H9 (cell line): ENCODE results near the gene KIAA0753. TPM values are rescaled to one million over a fixed set of nuclear protein-coding genes. Genes with fewer than 3 reads are reported as not detected.

ENCODE experiments used
- DNase-seq: peaks from one replicate; pipeline ENCODE4 v3.0.0-alpha.2; 2017
- H2AFZ ChIP-seq: one replicate; pipeline ENCODE4 v1.6.1; 2013; ENCODE audit warnings: mild to moderate bottlenecking, low read length, control low read depth, moderate library complexity
- H2AK5ac ChIP-seq: 2 replicates; pipeline ENCODE4 v1.6.1; 2013; ENCODE audit warnings: low read length, control low read depth, mixed read lengths; ENCODE audit not compliant: insufficient read length
- H2BK120ac ChIP-seq: one replicate; pipeline ENCODE4 v1.6.1; 2013; ENCODE audit warnings: low read depth, mild to moderate bottlenecking, low read length, control low read depth, inconsistent platforms; ENCODE audit not compliant: poor library complexity, severe bottlenecking
- H2BK12ac ChIP-seq: 2 replicates; pipeline ENCODE4 v1.6.1; 2013; ENCODE audit warnings: low read length, control low read depth, mixed read lengths, low read depth; ENCODE audit not compliant: insufficient read length
- H2BK15ac ChIP-seq: 2 replicates; pipeline ENCODE4 v1.6.1; 2013; ENCODE audit warnings: low read depth, low read length, control low read depth
- H2BK20ac ChIP-seq: one replicate; pipeline ENCODE4 v1.6.1; 2013; ENCODE audit warnings: low read depth, mild to moderate bottlenecking, low read length, control low read depth, inconsistent platforms; ENCODE audit not compliant: poor library complexity, severe bottlenecking
- H2BK5ac ChIP-seq: 2 replicates; pipeline ENCODE4 v1.6.1; 2013; ENCODE audit warnings: low read length, control low read depth, mixed read lengths; ENCODE audit not compliant: insufficient read length
- H3K14ac ChIP-seq: 2 replicates; pipeline ENCODE4 v1.6.1; 2013; ENCODE audit warnings: low read length, control low read depth; ENCODE audit not compliant: insufficient read depth
- H3K18ac ChIP-seq: 2 replicates; pipeline ENCODE4 v1.6.1; 2013; ENCODE audit warnings: low read depth, mild to moderate bottlenecking, mixed read lengths, low read length, control low read depth; ENCODE audit not compliant: insufficient read length
- H3K23ac ChIP-seq: 2 replicates; pipeline ENCODE4 v1.6.1; 2013; ENCODE audit warnings: low read length, control low read depth, mixed read lengths, low read depth; ENCODE audit not compliant: insufficient read length
- H3K23me2 ChIP-seq: 2 replicates; pipeline ENCODE4 v1.6.1; 2013; ENCODE audit warnings: low read depth, mild to moderate bottlenecking, mixed read lengths, low read length, control low read depth; ENCODE audit not compliant: insufficient read length, poor library complexity, severe bottlenecking
- H3K27ac ChIP-seq: 2 replicates; pipeline ENCODE4 v1.5.1; 2013; ENCODE audit warnings: low read length, control low read depth, mixed read lengths, low read depth; ENCODE audit not compliant: insufficient read length
- H3K27me3 ChIP-seq: 2 replicates; pipeline ENCODE4 v1.6.1; 2013; ENCODE audit warnings: low read length, control low read depth, inconsistent platforms; ENCODE audit not compliant: insufficient read depth
- H3K4ac ChIP-seq: 2 replicates; pipeline ENCODE4 v1.6.1; 2013; ENCODE audit warnings: low read depth, mild to moderate bottlenecking, control low read depth, inconsistent platforms, low read length, moderate library complexity
- H3K4me1 ChIP-seq: 2 replicates; pipeline ENCODE4 v1.6.1; 2013; ENCODE audit warnings: low read length, control low read depth, inconsistent platforms; ENCODE audit not compliant: insufficient read depth
- H3K4me2 ChIP-seq: 2 replicates; pipeline ENCODE4 v1.6.1; 2013; ENCODE audit warnings: low read length, control low read depth, mixed read lengths; ENCODE audit not compliant: insufficient read length, insufficient read depth
- H3K56ac ChIP-seq: 2 replicates; pipeline ENCODE4 v1.6.1; 2013; ENCODE audit warnings: low read depth, mild to moderate bottlenecking, mixed read lengths, low read length, control low read depth; ENCODE audit not compliant: insufficient read length
- H3K79me1 ChIP-seq: 2 replicates; pipeline ENCODE4 v1.6.1; 2013; ENCODE audit warnings: low read depth, mild to moderate bottlenecking, moderate library complexity, low read length, control low read depth, inconsistent platforms; ENCODE audit not compliant: insufficient read depth, poor library complexity, severe bottlenecking
- H3K79me2 ChIP-seq: 2 replicates; pipeline ENCODE4 v1.6.1; 2013; ENCODE audit warnings: low read length, control low read depth, inconsistent platforms; ENCODE audit not compliant: insufficient read depth
- H3K9ac ChIP-seq: 2 replicates; pipeline ENCODE4 v1.6.1; 2013; ENCODE audit warnings: low read length, control low read depth, mixed read lengths; ENCODE audit not compliant: insufficient read length; ENCODE audit errors: extremely low read depth
- H3K9me3 ChIP-seq: one replicate; pipeline ENCODE4 v1.6.1; 2013; ENCODE audit warnings: low read depth, low read length, inconsistent platforms; ENCODE audit not compliant: control insufficient read depth
- H3T11ph ChIP-seq: one replicate; pipeline ENCODE4 v1.6.1; 2013; ENCODE audit warnings: mild to moderate bottlenecking, low read length, control low read depth, inconsistent platforms
- H4K20me1 ChIP-seq: one replicate; pipeline ENCODE4 v1.6.1; 2013; ENCODE audit not compliant: control insufficient read depth, insufficient read length, insufficient read depth
- H4K5ac ChIP-seq: 2 replicates; pipeline ENCODE4 v1.6.1; 2013; ENCODE audit warnings: low read depth, mild to moderate bottlenecking, mixed read lengths, low read length, control low read depth; ENCODE audit not compliant: insufficient read length
- H4K8ac ChIP-seq: replicated peaks from 2 replicates; pipeline ENCODE4 v1.6.1; 2013; ENCODE audit warnings: low read length, control low read depth, mixed read lengths, low read depth; ENCODE audit not compliant: insufficient read length
- H4K91ac ChIP-seq: 2 replicates; pipeline ENCODE4 v1.6.1; 2013; ENCODE audit warnings: low read depth, mild to moderate bottlenecking, moderate library complexity, mixed read lengths, low read length, control low read depth; ENCODE audit not compliant: insufficient read length
- H3K27ac Mint-ChIP-seq, 3 experiments: 2 replicates in 2 of 3; 3 replicates in 1 of 3; pipeline ENCODE4 v1.8.0; 2020 to 2021; ENCODE audit warnings: mixed read lengths in 3 of 3, mild to moderate bottlenecking in 1 of 3, moderate library complexity in 1 of 3
- H3K27me3 Mint-ChIP-seq: 2 replicates; pipeline ENCODE4 v1.8.0; 2021; ENCODE audit warnings: low read depth, mild to moderate bottlenecking, moderate library complexity, mixed read lengths
- H3K36me3 Mint-ChIP-seq, 3 experiments: 2 replicates in 2 of 3; 3 replicates in 1 of 3; pipeline ENCODE4 v1.8.0; 2020 to 2021; ENCODE audit warnings: low read depth in 3 of 3, mixed read lengths in 3 of 3; ENCODE audit not compliant: insufficient read depth in 1 of 3
- H3K4me1 Mint-ChIP-seq, 2 experiments: 2 replicates each; pipeline ENCODE4 v1.8.0; 2020; ENCODE audit warnings: mixed read lengths in 2 of 2
- H3K4me3 Mint-ChIP-seq, 2 experiments: 2 replicates in 1 of 2; 3 replicates in 1 of 2; pipeline ENCODE4 v1.8.0; 2020 to 2021; ENCODE audit warnings: mild to moderate bottlenecking in 2 of 2, mixed read lengths in 2 of 2, moderate library complexity in 1 of 2
- H3K9me3 Mint-ChIP-seq, 2 experiments: 2 replicates in 1 of 2; 3 replicates in 1 of 2; pipeline ENCODE4 v1.8.0; 2020; ENCODE audit warnings: mild to moderate bottlenecking in 2 of 2, mixed read lengths in 2 of 2, moderate library complexity in 1 of 2
- WGBS: extraction: QIAGEN DNeasy Blood & Tissue Kit; methylation state at CpG from one replicate; pipeline ENCODE4 v1.1.7; 2013; ENCODE audit warnings: missing lambda C conversion rate, low lambda C conversion rate, mixed read lengths; ENCODE audit not compliant: insufficient read length; ENCODE audit errors: extremely low coverage; 5-methylcytosine and 5-hydroxymethylcytosine counted together
- total RNA-seq: library from RNA; stranded (reverse); gene quantifications from 2 replicates; pipeline ENCODE4 v1.2.1, GENCODE V29; 2021
- TF ChIP-seq, protein P1 (sequence below): fragments of 200-600 bp; sonication (generic); conservative IDR thresholded peaks from 3 replicates; pipeline ENCODE4 v1.8.0; 2021; ENCODE audit warnings: antibody characterized with exemption, mild to moderate bottlenecking

The KIAA0753 gene
- total RNA-seq, 1 experiment from 2014 or later: 37.2 TPM

DNA sequence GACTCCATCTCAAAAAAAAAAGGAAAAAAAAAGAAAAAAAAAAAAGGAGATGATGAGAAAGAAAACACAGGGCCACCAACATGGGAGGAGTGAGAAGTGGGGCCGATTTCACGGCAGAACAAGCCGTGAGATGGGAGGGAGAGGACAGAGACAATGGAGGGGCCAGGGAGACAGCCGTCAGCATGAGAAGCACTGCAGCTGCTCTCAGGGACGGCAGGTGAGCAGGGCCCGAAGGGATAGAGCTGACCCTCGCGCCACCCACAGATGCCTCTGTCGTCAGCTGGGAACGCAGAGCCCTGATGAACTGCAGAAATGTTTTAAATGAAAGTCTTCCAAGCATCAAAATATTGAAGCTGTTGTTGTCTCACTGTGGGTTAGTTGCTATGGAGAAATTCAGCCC, 104.5 kb downstream of the KIAA0753 start:
- peaks cover 5% of the 10 kb centered on the region in 2 experiments; a peak in 3 of 5 replicates for H3K9me3 Mint-ChIP-seq
- Histone ChIP-seq H3K27me3 (no peaks in the 10 kb centered on the region), H2AFZ (no peak overlapping the region), H4K91ac (no peak overlapping the region), H3K79me2 (no peaks in the 10 kb centered on the region), H3T11ph (no peak overlapping the region), H3K14ac (no peak overlapping the region), H4K20me1 (peaks cover 5% of the 10 kb centered on the region), H3K9me3 (no peaks in the 10 kb centered on the region), H3K27ac (no peak overlapping the region), H3K9ac (no peak overlapping the region), H2AK5ac (no peak overlapping the region), H3K56ac (no peak overlapping the region), H2BK15ac (no peak overlapping the region), H3K23me2 (no peaks in the 10 kb centered on the region), H4K5ac (no peak overlapping the region), H3K4me1 (no peaks in the 10 kb centered on the region), H2BK120ac (no peak overlapping the region), H2BK20ac (no peak overlapping the region), H3K4me2 (no peak overlapping the region), H3K79me1 (no peaks in the 10 kb centered on the region), H3K18ac (no peak overlapping the region), H2BK12ac (no peak overlapping the region), H2BK5ac (no peak overlapping the region), H4K8ac (no peak overlapping the region), H3K4ac (no peak overlapping the region), H3K23ac (no peak overlapping the region)
- no CpG with 5 or more reads among the region's 10 CpGs for WGBS
- no peaks in the 10 kb centered on the region for H3K27me3 Mint-ChIP-seq
- TF ChIP-seq, protein P1, sequence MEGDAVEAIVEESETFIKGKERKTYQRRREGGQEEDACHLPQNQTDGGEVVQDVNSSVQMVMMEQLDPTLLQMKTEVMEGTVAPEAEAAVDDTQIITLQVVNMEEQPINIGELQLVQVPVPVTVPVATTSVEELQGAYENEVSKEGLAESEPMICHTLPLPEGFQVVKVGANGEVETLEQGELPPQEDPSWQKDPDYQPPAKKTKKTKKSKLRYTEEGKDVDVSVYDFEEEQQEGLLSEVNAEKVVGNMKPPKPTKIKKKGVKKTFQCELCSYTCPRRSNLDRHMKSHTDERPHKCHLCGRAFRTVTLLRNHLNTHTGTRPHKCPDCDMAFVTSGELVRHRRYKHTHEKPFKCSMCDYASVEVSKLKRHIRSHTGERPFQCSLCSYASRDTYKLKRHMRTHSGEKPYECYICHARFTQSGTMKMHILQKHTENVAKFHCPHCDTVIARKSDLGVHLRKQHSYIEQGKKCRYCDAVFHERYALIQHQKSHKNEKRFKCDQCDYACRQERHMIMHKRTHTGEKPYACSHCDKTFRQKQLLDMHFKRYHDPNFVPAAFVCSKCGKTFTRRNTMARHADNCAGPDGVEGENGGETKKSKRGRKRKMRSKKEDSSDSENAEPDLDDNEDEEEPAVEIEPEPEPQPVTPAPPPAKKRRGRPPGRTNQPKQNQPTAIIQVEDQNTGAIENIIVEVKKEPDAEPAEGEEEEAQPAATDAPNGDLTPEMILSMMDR: no peak
- 0 out of 7 replicates have a peak, but pooled peaks cover 0 to 3% (median 0%) of the 10 kb centered on the region in 3 experiments for H3K36me3 Mint-ChIP-seq
- H3K27ac Mint-ChIP-seq: no peak overlapping the region; a peak in 1 of 7 replicates
- no peak overlapping the region for H3K4me3 Mint-ChIP-seq
- peaks cover 13 to 26% of the 10 kb centered on the region in 2 experiments for H3K4me1 Mint-ChIP-seq
- peak; percentile 25 for DNase-seq
